ENCODE measurements around the gene TOM1L1.

Gene TOM1L1

GRCh38 chr17:54972406-54973138 is 71.9 kb downstream of the TOM1L1 start:
- Histone ChIP-seq H3K27me3 (replicated peaks) (no peaks in the 10 kb centered on the region), H3K27ac (no peak overlapping the region), H3K4me3 (ENCODE audit: low read depth, low read length) (no peak overlapping the region), H3K36me3 (replicated peaks) (no peaks in the 10 kb centered on the region)
- no peak for DNase-seq
- in situ Hi-C loops (cut with HindIII; ENCODE audit: low pct_ligation_motif_present, low sequenced_read_pairs): no loop called here
- no peak for TF ChIP-seq CTCF (IDR thresholded peaks at IDR 0.05; ENCODE audit: low read depth, low read length, missing control alignments)

GRCh38 chr17:54974759-54975158 is 74.1 kb downstream of the TOM1L1 start:
- Histone ChIP-seq H3K27ac (no peak overlapping the region), H3K4me3 (ENCODE audit: low read depth, low read length) (no peak overlapping the region), H3K36me3 (replicated peaks) (no peaks in the 10 kb centered on the region), H3K27me3 (replicated peaks) (no peaks in the 10 kb centered on the region)
- no peak for DNase-seq
- in situ Hi-C loops (cut with HindIII; ENCODE audit: low pct_ligation_motif_present, low sequenced_read_pairs): no loop called here
- TF ChIP-seq CTCF (IDR thresholded peaks at IDR 0.05; ENCODE audit: low read depth, low read length, missing control alignments): no peak

- Histone ChIP-seq H3K27ac (no peak overlapping the region), H3K36me3 (replicated peaks) (no peaks in the 10 kb centered on the region), H3K27me3 (replicated peaks) (no peaks in the 10 kb centered on the region), H3K4me3 (ENCODE audit: low read depth, low read length) (no peak overlapping the region)
- no peak for TF ChIP-seq CTCF (IDR thresholded peaks at IDR 0.05; ENCODE audit: low read depth, low read length, missing control alignments)
- no peak for DNase-seq
- in situ Hi-C loops (cut with HindIII; ENCODE audit: low pct_ligation_motif_present, low sequenced_read_pairs): no loop called here
Observed at GRCh38 chr17:54976316-54976715, 75.7 kb downstream of the TOM1L1 start.

GRCh38 chr17:54977744-54978143 is 77.1 kb downstream of the TOM1L1 start:
- TF ChIP-seq CTCF (IDR thresholded peaks at IDR 0.05; ENCODE audit: low read depth, low read length, missing control alignments): no peak
- Histone ChIP-seq H3K27me3 (replicated peaks) (no peaks in the 10 kb centered on the region), H3K36me3 (replicated peaks) (no peaks in the 10 kb centered on the region), H3K27ac (no peak overlapping the region), H3K4me3 (ENCODE audit: low read depth, low read length) (no peak overlapping the region)
- in situ Hi-C loops (cut with HindIII; ENCODE audit: low pct_ligation_motif_present, low sequenced_read_pairs): no loop called here
- DNase-seq: no peak

- TF ChIP-seq CTCF (IDR thresholded peaks at IDR 0.05; ENCODE audit: low read depth, low read length, missing control alignments): no peak
- Histone ChIP-seq H3K27ac (no peak overlapping the region), H3K36me3 (replicated peaks) (no peaks in the 10 kb centered on the region), H3K27me3 (replicated peaks) (no peaks in the 10 kb centered on the region), H3K4me3 (ENCODE audit: low read depth, low read length) (no peak overlapping the region)
- in situ Hi-C loops (cut with HindIII; ENCODE audit: low pct_ligation_motif_present, low sequenced_read_pairs): no loop called here
- no peak for DNase-seq
Observed at GRCh38 chr17:54979657-54980056, 79.0 kb downstream of the TOM1L1 start.

- Histone ChIP-seq H3K4me3 (ENCODE audit: low read depth, low read length) (no peak overlapping the region), H3K36me3 (replicated peaks) (no peaks in the 10 kb centered on the region), H3K27ac (no peak overlapping the region), H3K27me3 (replicated peaks) (no peaks in the 10 kb centered on the region)
- no peak for DNase-seq
- no peak for TF ChIP-seq CTCF (IDR thresholded peaks at IDR 0.05; ENCODE audit: low read depth, low read length, missing control alignments)
- in situ Hi-C loops (cut with HindIII; ENCODE audit: low pct_ligation_motif_present, low sequenced_read_pairs): no loop called here
Observed at GRCh38 chr17:54980375-54980774, 79.7 kb downstream of the TOM1L1 start.
